ENCODE data around the gene CAMK2A. TPM values are rescaled to one million over a fixed set of nuclear protein-coding genes. Genes with fewer than 3 reads are reported as not detected.
A peak's percentile ranks its signal among the peaks of the same experiment; 100 is the strongest.

CAMK2A gene
- total and polyA plus RNA-seq, 2 experiments from 2014 or later, result 0.18 TPM; not detected in 1

GRCh38 chr5:150189326-150189725 is 100.2 kb downstream of the CAMK2A start:
- Mint-ChIP-seq H3K4me3 (peak overlapping the region; percentile 68), H3K9me3 (no peaks in the 10 kb centered on the region), H3K4me1 (peaks cover 30% of the 10 kb centered on the region), H3K27ac (no peak overlapping the region), H3K27me3 (ENCODE audit: insufficient read depth, low read depth, poor library complexity) (peaks cover 78% of the 10 kb centered on the region), H3K36me3 (ENCODE audit: low read depth) (no peaks in the 10 kb centered on the region)
- no peaks in the 10 kb centered on the region for H3K9me2 ChIP-seq (ENCODE audit: insufficient read depth)
- no peaks in the 10 kb centered on the region for H3F3A ChIP-seq (replicated peaks; ENCODE audit: low read depth)
- H3K27ac ChIP-seq (ENCODE audit: low read depth), result no peak overlapping the region
- H2AFZ ChIP-seq, result peak overlapping the region; percentile 96; the same call in 1 of the 2 replicates
- H3K79me2 ChIP-seq (replicated peaks; ENCODE audit: insufficient read depth), result no peaks in the 10 kb centered on the region
- H3K36me3 ChIP-seq (ENCODE audit: insufficient read depth), result no peaks in the 10 kb centered on the region
- DNase-seq (ENCODE audit: low spot score) (no peak), ATAC-seq (no peak)
- no peaks in the 10 kb centered on the region for H4K20me1 ChIP-seq (replicated peaks; ENCODE audit: insufficient read depth)
- peaks cover 6% of the 10 kb centered on the region for H3K4me1 ChIP-seq (ENCODE audit: insufficient read depth)
- peak overlapping the region; percentile 88 for H3K4me2 ChIP-seq
- H3K27me3 ChIP-seq (ENCODE audit: insufficient read depth), result peaks cover 63% of the 10 kb centered on the region
- H3K4me3 ChIP-seq, result peak overlapping the region; percentile 72
- no peak for TF ChIP-seq ETS1 (IDR thresholded peaks at IDR 0.05)

GRCh38 chr5:150188146-150188842 is 101.3 kb downstream of the CAMK2A start:
- Histone ChIP-seq H4K20me1 (replicated peaks; ENCODE audit: insufficient read depth) (no peaks in the 10 kb centered on the region), H3K27me3 (ENCODE audit: insufficient read depth) (peaks cover 63% of the 10 kb centered on the region), H3F3A (replicated peaks; ENCODE audit: low read depth) (no peaks in the 10 kb centered on the region), H3K4me1 (ENCODE audit: insufficient read depth) (peaks cover 6% of the 10 kb centered on the region), H3K36me3 (ENCODE audit: insufficient read depth) (no peaks in the 10 kb centered on the region), H2AFZ (no peak overlapping the region), H3K79me2 (replicated peaks; ENCODE audit: insufficient read depth) (no peaks in the 10 kb centered on the region), H3K4me3 (no peak overlapping the region), H3K27ac (ENCODE audit: low read depth) (no peak overlapping the region), H3K4me2 (no peak overlapping the region), H3K9me2 (ENCODE audit: insufficient read depth) (no peaks in the 10 kb centered on the region)
- DNase-seq (ENCODE audit: low spot score), result no peak
- no peaks in the 10 kb centered on the region for H3K9me3 Mint-ChIP-seq
- H3K4me3 Mint-ChIP-seq, result no peak overlapping the region
- no peaks in the 10 kb centered on the region for H3K36me3 Mint-ChIP-seq (ENCODE audit: low read depth)
- H3K27me3 Mint-ChIP-seq (ENCODE audit: insufficient read depth, low read depth, poor library complexity), result peaks cover 74% of the 10 kb centered on the region
- peaks cover 30% of the 10 kb centered on the region for H3K4me1 Mint-ChIP-seq
- ATAC-seq, result no peak
- no peak overlapping the region for H3K27ac Mint-ChIP-seq
- TF ChIP-seq CREB1 (CRISPR knock-in tag; IDR thresholded peaks at IDR 0.05; ENCODE audit: low read depth) (no peak), JUNB (IDR thresholded peaks at IDR 0.05; ENCODE audit: unreplicated experiment) (no peak), ETS1 (IDR thresholded peaks at IDR 0.05) (no peak), NANOG (IDR thresholded peaks at IDR 0.05; ENCODE audit: borderline replicate concordance) (no peak), ZNF114 (CRISPR knock-in tag; IDR thresholded peaks at IDR 0.05) (no peak), EZH2 (IDR thresholded peaks at IDR 0.05; ENCODE audit: low read depth, unreplicated experiment) (no peak), EZH2phosphoT487 (IDR thresholded peaks at IDR 0.05; ENCODE audit: unreplicated experiment) (no peak), STAT1 (IDR thresholded peaks at IDR 0.05; ENCODE audit: unreplicated experiment) (no peak), POLR2AphosphoS5 (IDR thresholded peaks at IDR 0.05; ENCODE audit: low read depth) (no peak), REST (IDR thresholded peaks at IDR 0.05; ENCODE audit: unreplicated experiment) (no peak)
- TF ChIP-seq, protein P1, sequence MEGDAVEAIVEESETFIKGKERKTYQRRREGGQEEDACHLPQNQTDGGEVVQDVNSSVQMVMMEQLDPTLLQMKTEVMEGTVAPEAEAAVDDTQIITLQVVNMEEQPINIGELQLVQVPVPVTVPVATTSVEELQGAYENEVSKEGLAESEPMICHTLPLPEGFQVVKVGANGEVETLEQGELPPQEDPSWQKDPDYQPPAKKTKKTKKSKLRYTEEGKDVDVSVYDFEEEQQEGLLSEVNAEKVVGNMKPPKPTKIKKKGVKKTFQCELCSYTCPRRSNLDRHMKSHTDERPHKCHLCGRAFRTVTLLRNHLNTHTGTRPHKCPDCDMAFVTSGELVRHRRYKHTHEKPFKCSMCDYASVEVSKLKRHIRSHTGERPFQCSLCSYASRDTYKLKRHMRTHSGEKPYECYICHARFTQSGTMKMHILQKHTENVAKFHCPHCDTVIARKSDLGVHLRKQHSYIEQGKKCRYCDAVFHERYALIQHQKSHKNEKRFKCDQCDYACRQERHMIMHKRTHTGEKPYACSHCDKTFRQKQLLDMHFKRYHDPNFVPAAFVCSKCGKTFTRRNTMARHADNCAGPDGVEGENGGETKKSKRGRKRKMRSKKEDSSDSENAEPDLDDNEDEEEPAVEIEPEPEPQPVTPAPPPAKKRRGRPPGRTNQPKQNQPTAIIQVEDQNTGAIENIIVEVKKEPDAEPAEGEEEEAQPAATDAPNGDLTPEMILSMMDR (conservative IDR thresholded peaks at IDR 0.05; ENCODE audit: low read depth in 2 of 2), result no peak
